Pancreas (tissue), 10 donors: ENCODE measurements around the gene ANKAR. TPM values are rescaled to one million over a fixed set of nuclear protein-coding genes. Genes with fewer than 3 reads are reported as not detected.
"Not testable (repeated sequence)": the region's sequence is repeated elsewhere in the genome, so short reads cannot be mapped to it uniquely, and the experiment has no call there.

ENCODE experiments used
- ATAC-seq, 4 donors: fragments of 200-7000 bp; cut with Tn5 transposase; one replicate each; pipeline versions ENCODE4 v1.8.0 to v1.9.1; 2020; ENCODE audit warnings: mild to moderate bottlenecking in 4 of 4, moderate library complexity in 4 of 4
- DNase-seq, 6 donors: peaks; one replicate each; pipeline ENCODE4 v3.0.0-alpha.2; 2020
- FAIRE-seq: peaks from 2 replicates; lab custom pipeline; 2012; peaks lifted over from hg19 to GRCh38; lab: Jason Lieb, UNC
- H3K27ac ChIP-seq, 4 donors: fragments of 200-600 bp; sonication (generic); 1 replicate in 3 of 4; 2 replicates in 1 of 4; pipeline versions ENCODE4 v1.5.0 to v1.8.0; 2020
- H3K27me3 ChIP-seq, 4 donors: fragments of 200-600 bp; one replicate each; pipeline ENCODE4 v1.8.0; 2021
- H3K36me3 ChIP-seq, 3 donors: fragments of 200-600 bp; sonication (generic) in 1 of 3; one replicate each; pipeline versions ENCODE4 v1.5.0 to v1.8.0; 2020 to 2021
- H3K4me1 ChIP-seq, 3 donors: fragments of 200-600 bp; one replicate each; pipeline ENCODE4 v1.8.0; 2021
- H3K4me3 ChIP-seq, 4 donors: fragments of 200-600 bp; sonication (generic) in 2 of 4; one replicate each; pipeline versions ENCODE4 v1.5.0 to v1.8.0; 2020 to 2021
- H3K9me3 ChIP-seq, 4 donors: fragments of 200-600 bp; one replicate each; pipeline ENCODE4 v1.8.0; 2021
- WGBS, 2 donors: extraction: QIAGEN DNeasy Blood & Tissue Kit; methylation state at CpG; one replicate each; pipeline ENCODE4 v1.1.7; 2013; 5-methylcytosine and 5-hydroxymethylcytosine counted together
- intact Hi-C, 3 donors: fragments of 100-400 bp; cut with DNase I; formaldehyde crosslinking; loops; one replicate each; pipeline versions ENCODE4 v1.11.1 to v1.14.2; 2022
- polyA plus RNA-seq, 2 donors: library from polyadenylated mRNA; stranded (reverse); fragments of 200-250 nt; gene quantifications; one replicate each; pipeline ENCODE4 v1.2.3, GENCODE V29; 2013
- total RNA-seq, 6 donors: library from RNA; stranded (reverse); fragmentation: NEBNext Ultra II Directional in 4 of 6; extraction: Animal tissue kit (Norgen Biotek cat#: 25700) in 4 of 6; gene quantifications; one replicate each; pipeline versions ENCODE4 v1.2.1 to v1.2.4, GENCODE V29; 2021 to 2023
- TF ChIP-seq, protein P1 (sequence below), 4 donors: fragments of 200-600 bp; sonication (generic) in 3 of 4; IDR thresholded peaks; one replicate each; pipeline versions ENCODE4 v1.5.0 to v1.8.0; 2021; ENCODE audit warnings: antibody characterized with exemption in 4 of 4
- donor health status: healthy with polysubstance abuse.
- donor health status: DM: no; HTN: no; CAD: no; lungs with moderate emphysema.
- donor health status: DM: no; HTN: no; CAD: no.
- donor health status: control.
- donor health status: control.
- donor health status: Bipolar disorder and iron deficiency.
- donor health status: DM: yes; HTN: yes; CAD: no.
- donor health status: DM: no; HTN: no; CAD: no.
- donor health status: DM: no; HTN: no; CAD: no.
- donor health status: DM: yes; HTN: yes; CAD: no.

ANKAR gene
- total and polyA plus RNA-seq, 8 donors, result 3.1 to 8.9 (median 6.0) TPM

DNA sequence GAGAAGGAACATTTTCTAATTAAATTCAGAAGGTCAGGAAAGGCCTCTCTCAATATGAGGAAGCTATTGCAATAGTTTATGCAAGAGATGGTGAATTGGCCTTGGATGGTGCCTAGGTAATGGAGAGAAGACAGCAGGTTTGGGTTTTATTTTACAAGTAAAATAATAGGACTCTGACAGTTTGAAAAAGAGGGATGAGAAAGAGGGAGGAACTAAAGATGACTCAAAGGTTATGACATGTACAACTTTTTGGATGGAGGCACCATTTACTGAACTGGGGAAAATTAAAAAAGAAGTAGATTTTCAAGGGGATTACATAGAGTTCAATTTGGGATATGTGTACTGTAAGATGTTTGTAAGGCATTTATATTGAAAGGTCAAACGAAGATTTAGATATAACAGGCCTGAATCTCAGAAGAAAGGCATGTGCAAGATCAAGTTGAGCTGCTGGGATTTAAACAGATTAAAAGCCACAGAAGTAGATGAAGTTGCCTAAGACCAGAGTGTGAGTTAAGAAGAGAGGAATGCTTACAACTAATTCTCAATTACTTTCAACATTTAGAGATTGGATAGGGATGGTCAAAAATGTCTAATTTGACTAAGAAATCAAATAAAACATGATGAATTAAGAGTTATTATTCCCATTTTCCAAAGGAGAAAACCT is 25.5 kb upstream of the ANKAR start:
- 68 to 69% methylated on average over 1 of the region's 1 CpG for WGBS, 2 donors
- DNase-seq, result no peak
- TF ChIP-seq, protein P1, sequence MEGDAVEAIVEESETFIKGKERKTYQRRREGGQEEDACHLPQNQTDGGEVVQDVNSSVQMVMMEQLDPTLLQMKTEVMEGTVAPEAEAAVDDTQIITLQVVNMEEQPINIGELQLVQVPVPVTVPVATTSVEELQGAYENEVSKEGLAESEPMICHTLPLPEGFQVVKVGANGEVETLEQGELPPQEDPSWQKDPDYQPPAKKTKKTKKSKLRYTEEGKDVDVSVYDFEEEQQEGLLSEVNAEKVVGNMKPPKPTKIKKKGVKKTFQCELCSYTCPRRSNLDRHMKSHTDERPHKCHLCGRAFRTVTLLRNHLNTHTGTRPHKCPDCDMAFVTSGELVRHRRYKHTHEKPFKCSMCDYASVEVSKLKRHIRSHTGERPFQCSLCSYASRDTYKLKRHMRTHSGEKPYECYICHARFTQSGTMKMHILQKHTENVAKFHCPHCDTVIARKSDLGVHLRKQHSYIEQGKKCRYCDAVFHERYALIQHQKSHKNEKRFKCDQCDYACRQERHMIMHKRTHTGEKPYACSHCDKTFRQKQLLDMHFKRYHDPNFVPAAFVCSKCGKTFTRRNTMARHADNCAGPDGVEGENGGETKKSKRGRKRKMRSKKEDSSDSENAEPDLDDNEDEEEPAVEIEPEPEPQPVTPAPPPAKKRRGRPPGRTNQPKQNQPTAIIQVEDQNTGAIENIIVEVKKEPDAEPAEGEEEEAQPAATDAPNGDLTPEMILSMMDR (IDR thresholded peaks at IDR 0.05), result no peak
- Histone ChIP-seq H3K4me3 (no peak overlapping the region), H3K27me3 (no peaks in the 10 kb centered on the region), H3K4me1 (no peaks in the 10 kb centered on the region), H3K36me3 (no peaks in the 10 kb centered on the region), H3K9me3 (no peaks in the 10 kb centered on the region), H3K27ac (no peak overlapping the region)
- FAIRE-seq, result no peak
- intact Hi-C loops, result no loop called here
- ATAC-seq, result no peak

DNA sequence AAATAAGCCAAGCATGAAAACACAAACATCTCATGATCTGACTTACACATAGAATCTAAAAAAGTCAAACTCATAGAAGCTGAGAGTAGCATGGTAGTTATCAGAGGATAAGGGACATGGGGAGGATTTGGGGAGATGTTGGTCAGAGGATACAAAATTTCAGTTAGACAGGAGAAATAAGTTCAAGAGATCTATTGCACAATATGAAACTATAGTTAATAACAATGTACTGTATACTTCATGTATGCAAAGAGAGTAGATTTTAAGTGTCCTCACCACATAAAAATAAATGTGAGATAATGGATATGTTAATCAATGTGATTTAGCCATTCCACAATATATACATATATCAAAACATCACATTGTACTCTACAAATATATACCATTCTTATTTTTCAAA is 23.2 kb upstream of the ANKAR start:
- Histone ChIP-seq H3K36me3 (no peaks in the 10 kb centered on the region), H3K4me1 (no peaks in the 10 kb centered on the region), H3K27ac (no peak overlapping the region), H3K4me3 (no peak overlapping the region), H3K9me3 (no peaks in the 10 kb centered on the region), H3K27me3 (no peaks in the 10 kb centered on the region)
- FAIRE-seq (no peak), ATAC-seq (no peak), DNase-seq (no peak)
- TF ChIP-seq, protein P1 (IDR thresholded peaks at IDR 0.05), result no peak
- intact Hi-C loops, result no loop called here

DNA sequence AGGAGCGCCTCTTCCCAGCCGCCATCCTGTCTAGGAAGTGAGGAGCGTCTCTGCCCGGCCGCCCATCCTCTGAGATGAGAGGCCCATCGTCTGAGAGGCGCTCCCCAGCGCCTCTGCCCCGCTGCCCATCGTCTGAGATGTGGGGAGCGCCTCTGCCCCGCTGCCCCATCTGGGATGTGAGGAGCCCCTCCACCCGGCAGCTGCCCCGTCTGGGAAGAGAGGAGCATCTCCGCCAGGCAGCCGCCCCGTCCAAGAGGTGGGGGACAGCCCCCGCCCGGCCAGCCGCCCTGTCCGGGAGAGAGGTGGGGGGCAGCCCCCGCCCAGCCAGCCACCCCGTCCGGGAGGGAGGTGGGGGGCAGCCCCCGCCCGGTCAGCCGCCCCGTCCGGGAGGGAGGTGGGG is 21.0 kb upstream of the ANKAR start:
- H3K27me3 ChIP-seq, intact Hi-C loops, H3K4me1 ChIP-seq, H3K4me3 ChIP-seq, FAIRE-seq, H3K27ac ChIP-seq, H3K9me3 ChIP-seq, H3K36me3 ChIP-seq, ATAC-seq: not testable (repeated sequence)
- WGBS, 2 donors, result 94 to 95% methylated on average over 29 of the region's 29 CpGs
- DNase-seq, result peak in 1 of 6 donors; percentile 49

DNA sequence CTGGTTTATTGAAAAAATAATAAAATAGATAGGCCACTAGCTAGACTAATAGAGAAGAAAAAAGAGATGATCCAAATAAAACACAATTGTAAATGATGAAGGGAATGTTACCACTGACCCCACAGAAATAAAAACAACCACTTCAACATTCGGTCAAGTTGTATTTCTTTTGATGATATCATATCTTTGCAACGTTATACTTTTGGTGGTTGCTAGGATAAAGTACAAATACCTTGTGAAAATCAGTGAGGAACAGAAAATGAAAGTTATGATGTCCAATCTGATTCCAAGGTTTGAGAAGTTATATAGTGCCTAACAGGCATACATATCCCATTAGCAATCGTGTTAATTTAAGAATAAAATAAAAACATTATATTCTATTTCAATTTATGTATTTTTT is 19.8 kb upstream of the ANKAR start:
- Histone ChIP-seq H3K4me1 (no peaks in the 10 kb centered on the region), H3K27me3 (no peaks in the 10 kb centered on the region), H3K36me3 (no peaks in the 10 kb centered on the region), H3K27ac (no peak overlapping the region), H3K9me3 (no peaks in the 10 kb centered on the region), H3K4me3 (no peak overlapping the region)
- intact Hi-C loops, result no loop called here
- WGBS, 2 donors, result 44 to 57% methylated on average over 3 of the region's 3 CpGs
- FAIRE-seq (no peak), DNase-seq (no peak), ATAC-seq (no peak)
- TF ChIP-seq, protein P1 (IDR thresholded peaks at IDR 0.05), result no peak

DNA sequence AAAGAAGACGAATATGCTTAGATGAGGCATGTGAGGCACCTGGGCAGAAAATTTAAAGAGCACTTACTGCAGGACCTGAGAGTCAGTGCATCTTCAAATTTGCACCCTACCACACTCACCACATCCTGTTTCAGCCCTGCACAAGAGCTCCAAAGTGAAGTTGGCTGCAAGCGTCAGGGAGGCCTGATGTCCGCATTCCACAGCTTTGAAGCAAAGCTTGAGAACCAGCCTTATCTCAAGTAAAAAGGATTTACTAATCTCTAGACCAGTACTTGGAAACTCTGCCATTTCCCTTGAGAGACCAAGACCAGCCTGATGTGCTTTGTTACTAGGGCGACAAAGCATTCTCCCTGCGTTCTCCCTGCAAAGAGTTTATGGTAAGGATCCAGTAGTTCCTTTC is 16.6 kb upstream of the ANKAR start:
- no peaks in the 10 kb centered on the region for H3K9me3 ChIP-seq
- WGBS, 2 donors, result 54 to 70% methylated on average over 5 of the region's 5 CpGs
- H3K36me3 ChIP-seq, result no peaks in the 10 kb centered on the region
- no peak overlapping the region for H3K27ac ChIP-seq
- no peak for DNase-seq
- H3K4me3 ChIP-seq, result no peak overlapping the region
- no peaks in the 10 kb centered on the region for H3K27me3 ChIP-seq
- intact Hi-C loops, result no loop called here
- peaks cover 6 to 10% (median 7%) of the 10 kb centered on the region in 3 donors for H3K4me1 ChIP-seq
- no peak for ATAC-seq
- TF ChIP-seq, protein P1 (IDR thresholded peaks at IDR 0.05), result no peak
- FAIRE-seq, result no peak
